K562 (cell line): ENCODE results near the gene ATP1A2. TPM values are rescaled to one million over a fixed set of nuclear protein-coding genes. Genes with fewer than 3 reads are reported as not detected.

Experiments
- ATAC-seq: fragments of 200-7000 bp; cut with Tn5 transposase; 3 replicates; pipeline ENCODE4 v1.9.1; 2020; ENCODE audit warnings: moderate library complexity
- BruUV-seq: library from RNA; stranded (reverse); fragments of 400-500 nt; replicated peaks from 2 replicates; lab custom pipeline; 2021; lab: Mats Ljungman, UMichigan
- CTCF ChIA-PET: fragments of 300-600 bp; formaldehyde crosslinking; extraction: SDS; loops from one replicate; lab custom pipeline; 2021; ENCODE audit warnings: low intra/inter-chr PET ratio; lab: Yijun Ruan, JAX
- POLR2A ChIA-PET: fragments of 300-600, 350-650 bp; sonication (Branson Sonifier 250); formaldehyde crosslinking; extraction: SDS; loops from one replicate; lab custom pipeline; 2021; ENCODE audit warnings: antibody characterized with exemption, inconsistent platforms; lab: Yijun Ruan, JAX
- DNase-seq, 4 experiments: peaks; one replicate each; pipeline versions ENCODE4 v3.0.0 to v3.0.0-alpha.2; 2011 to 2018; ENCODE audit warnings: low spot score in 3 of 4, mixed read lengths in 3 of 4; ENCODE audit errors: extremely low read depth in 1 of 4
- FAIRE-seq: peaks from 2 replicates; lab custom pipeline; 2011; peaks lifted over from hg19 to GRCh38; lab: Jason Lieb, UNC
- H2AFZ ChIP-seq: 2 replicates; pipeline ENCODE4 v1.6.0; 2011; ENCODE audit warnings: low read depth, low read length, control low read depth, inconsistent platforms
- H3K27ac ChIP-seq: fragments of 200-600 bp; 3 replicates; pipeline ENCODE4 v1.8.0; 2011; ENCODE audit warnings: low read depth, mild to moderate bottlenecking, control low read depth, inconsistent platforms, low read length, moderate library complexity, mixed read lengths; ENCODE audit errors: extremely low read depth
- H3K27me3 ChIP-seq, 2 experiments: fragments of 300-600 bp in 1 of 2; 2 replicates in 1 of 2; 3 replicates in 1 of 2; pipeline versions ENCODE4 v1.6.0 to v1.8.0; 2011; ENCODE audit warnings: inconsistent platforms in 2 of 2, low read length in 2 of 2, mild to moderate bottlenecking in 1 of 2, mixed read lengths in 1 of 2, moderate library complexity in 1 of 2; ENCODE audit not compliant: control insufficient read depth in 2 of 2, insufficient read depth in 2 of 2
- H3K36me3 ChIP-seq: fragments of 300-600 bp; 3 replicates; pipeline ENCODE4 v1.8.0; 2011; ENCODE audit warnings: mild to moderate bottlenecking, low read length, inconsistent platforms; ENCODE audit not compliant: control insufficient read depth, insufficient read depth
- H3K4me1 ChIP-seq, 2 experiments: fragments of 200-600 bp in 1 of 2; replicated peaks in 1 of 2; 2 replicates in 1 of 2; 3 replicates in 1 of 2; pipeline versions ENCODE4 v1.5.1 to v1.8.0; 2011; ENCODE audit warnings: inconsistent platforms in 2 of 2, low read length in 2 of 2, mild to moderate bottlenecking in 1 of 2, mixed read lengths in 1 of 2, moderate library complexity in 1 of 2; ENCODE audit not compliant: control insufficient read depth in 2 of 2, insufficient read depth in 2 of 2
- H3K4me2 ChIP-seq: 2 replicates; pipeline ENCODE4 v1.6.1; 2011; ENCODE audit warnings: low read length, control low read depth, inconsistent platforms, mixed read lengths; ENCODE audit not compliant: insufficient read depth
- H3K4me3 ChIP-seq: fragments of 200-600 bp; sonication (generic), shearing (Covaris generic); 2 replicates; pipeline ENCODE4 v1.5.1; 2016; ENCODE audit warnings: control low read depth, inconsistent platforms
- H3K79me2 ChIP-seq: fragments of 200-600 bp; 3 replicates; pipeline ENCODE4 v1.8.0; 2011; ENCODE audit warnings: low read length, inconsistent platforms; ENCODE audit not compliant: control insufficient read depth, insufficient read depth
- H3K9ac ChIP-seq, 2 experiments: 2 replicates each; pipeline versions ENCODE4 v1.6.0 to v1.6.1; 2011; ENCODE audit warnings: low read depth in 2 of 2, low read length in 2 of 2, control low read depth in 1 of 2, inconsistent platforms in 1 of 2, mild to moderate bottlenecking in 1 of 2, mixed read lengths in 1 of 2; ENCODE audit not compliant: insufficient read depth in 1 of 2
- H3K9me1 ChIP-seq: one replicate; pipeline ENCODE4 v1.6.0; 2011; ENCODE audit warnings: inconsistent platforms, mild to moderate bottlenecking, low read length, moderate library complexity; ENCODE audit not compliant: control insufficient read depth, insufficient read depth
- H3K9me3 ChIP-seq: replicated peaks from 2 replicates; pipeline ENCODE4 v1.5.1; 2011; ENCODE audit warnings: low read depth, low read length, inconsistent platforms; ENCODE audit not compliant: control insufficient read depth, insufficient read depth
- H4K20me1 ChIP-seq: replicated peaks from 2 replicates; pipeline ENCODE4 v1.6.1; 2011; ENCODE audit warnings: low read length, inconsistent platforms, mixed read lengths; ENCODE audit not compliant: control insufficient read depth, insufficient read depth
- EHMT2 ChIP-seq: fragments of 450-650 bp; IDR thresholded peaks from 2 replicates; pipeline ENCODE4 v1.6.1; 2018; ENCODE audit warnings: antibody characterized with exemption
- GTF2A2 ChIP-seq: IDR thresholded peaks from 2 replicates; pipeline ENCODE4 v1.6.1; 2016; ENCODE audit warnings: mild to moderate bottlenecking, missing genetic modification characterization, missing compliant biosample characterization
- HNRNPL ChIP-seq: fragments of 200-400 bp; formaldehyde crosslinking; IDR thresholded peaks from 2 replicates; pipeline ENCODE4 v1.6.1; 2017; ENCODE audit warnings: low read depth, mild to moderate bottlenecking, low read length
- IFI16 ChIP-seq: fragments of 250-450 bp; sonication (Bioruptor Pico); IDR thresholded peaks from 2 replicates; pipeline ENCODE4 v2.1.2; 2022; ENCODE audit warnings: mild to moderate bottlenecking, inconsistent platforms
- KAT7 ChIP-seq: sonication (generic); formaldehyde crosslinking; IDR thresholded peaks from 2 replicates; pipeline ENCODE4 v1.8.0; 2022; ENCODE audit warnings: missing genetic modification reagents, mild to moderate bottlenecking, borderline replicate concordance
- POU5F1 ChIP-seq: fragments of 150-350 bp; IDR thresholded peaks from 2 replicates; pipeline ENCODE4 v1.6.1; 2014; ENCODE audit warnings: borderline replicate concordance, low read length, low read depth, mild to moderate bottlenecking; ENCODE audit not compliant: partially characterized antibody
- RAD51 ChIP-seq: fragments of 450-650 bp; IDR thresholded peaks from 2 replicates; pipeline ENCODE4 v1.7.1; 2016; ENCODE audit warnings: low read depth, mild to moderate bottlenecking, borderline replicate concordance
- RBM39 ChIP-seq: fragments of 200-400 bp; formaldehyde crosslinking; optimal IDR thresholded peaks from 2 replicates; pipeline ENCODE3; 2018; ENCODE audit warnings: low read depth, low read length
- RREB1 ChIP-seq: fragments of 250-450 bp; sonication (Bioruptor Pico); IDR thresholded peaks from 2 replicates; pipeline ENCODE4 v1.4.0; 2020
- ZNF586 ChIP-seq: fragments of 450-650 bp; formaldehyde crosslinking; conservative IDR thresholded peaks from 2 replicates; pipeline ENCODE4 v1.4.0; 2020; ENCODE audit warnings: mild to moderate bottlenecking, moderate library complexity
- WGBS: fragments of 100-300 bp; shearing (Covaris generic); methylation state at CpG from one replicate; pipeline ENCODE4 v1.1.6; 2016; ENCODE audit warnings: low coverage, mixed read lengths; ENCODE audit not compliant: insufficient coverage; ENCODE audit errors: missing lambda C conversion rate; 5-methylcytosine and 5-hydroxymethylcytosine counted together
- in situ Hi-C: fragments of 300-500 bp; cut with MboI; formaldehyde crosslinking; loops from 4 replicates; pipeline ENCODE4 v1.15.0; 2018; ENCODE audit warnings: inconsistent platforms, mixed read lengths
- intact Hi-C: fragments of 100-400 bp; cut with micrococcal nuclease; formaldehyde crosslinking; loops from 2 replicates; pipeline ENCODE4 v1.14.2; 2022
- polyA plus RNA-seq, 8 experiments: library from polyadenylated mRNA; depleted of rRNA in 4 of 8; stranded (reverse) in 5 of 8; unstranded in 3 of 8; fragments of >200 nt; fragmentation: Nextera tagmentation in 2 of 8; fragmentation: Illumina TruSeq in 1 of 8; extraction: Ambion mirVana in 2 of 8; extraction: Trizol in 1 of 8; gene quantifications; 2 replicates each; pipeline versions ENCODE4 v1.2.1 to v1.2.3, GENCODE V29; 2011 to 2014; ENCODE audit warnings: inconsistent platforms in 1 of 8, missing spikeins in 1 of 8
- total RNA-seq, 7 experiments: library from RNA; depleted of rRNA in 6 of 7; stranded (reverse); fragments of >200 nt in 6 of 7; fragmentation: Illumina TruSeq in 2 of 7; extraction: Trizol in 2 of 7; gene quantifications; 2 replicates each; pipeline versions ENCODE4 v1.2.1 to v1.2.3, GENCODE V29; 2011 to 2021; ENCODE audit warnings: low replicate concordance in 1 of 7

Gene ATP1A2
- total and polyA plus RNA-seq, 9 of the 15 experiments (the other 6 are each of a cell fraction or from before 2014, with no cell fraction given) = 0.04 to 0.11 (median 0.09) TPM; not detected in 6

- no peak for TF ChIP-seq RREB1 (CRISPR knock-in tag)
- no peak for TF ChIP-seq KAT7 (CRISPR knock-in tag)
- TF ChIP-seq HNRNPL = no peak
- TF ChIP-seq POU5F1 = no peak
- TF ChIP-seq, all 486 proteins: peak for 0
These were observed 29.4 kb downstream of the ATP1A2 start (continued) for GRCh38 chr1:160144921-160145320.

- in situ Hi-C loops = no loop called here
- CTCF ChIA-PET = no interaction called here
- TF ChIP-seq RAD51 (no peak), EHMT2 (no peak), GTF2A2 (tag) (no peak), RBM39 (no peak), RREB1 (CRISPR knock-in tag) (no peak), ZNF586 (CRISPR knock-in tag) (no peak), IFI16 (no peak)
These were observed 30.5 kb downstream of the ATP1A2 start for GRCh38 chr1:160146107-160146506.

More at GRCh38 chr1:160146107-160146506, 30.5 kb downstream of the ATP1A2 start:
- DNase-seq (no peak), ATAC-seq (no peak), FAIRE-seq (no peak)
- BruUV-seq = no TSS peak
- Histone ChIP-seq H3K9ac (no peak overlapping the region), H3K36me3 (no peaks in the 10 kb centered on the region), H3K27me3 (peaks cover 13 to 30% of the 10 kb centered on the region in 2 experiments; a peak in 4 of 5 replicates), H2AFZ (no peak overlapping the region), H3K4me3 (no peak overlapping the region), H3K4me2 (no peak overlapping the region), H3K9me1 (no peaks in the 10 kb centered on the region), H4K20me1 (no peaks in the 10 kb centered on the region), H3K4me1 (no peaks in the 10 kb centered on the region), H3K27ac (no peak overlapping the region), H3K9me3 (no peaks in the 10 kb centered on the region), H3K79me2 (no peaks in the 10 kb centered on the region)
- POLR2A ChIA-PET = interaction anchor here (0.6 kb wide), 2 partner anchors 19 to 116 kb away, joined by 3 read pairs; no protein-coding TSS in a partner anchor
- 23% methylated on average over 14 of the region's 14 CpGs for WGBS
- intact Hi-C loops = no loop called here
